Effector memory CD8-positive, alpha-beta T cell (primary cell): ENCODE results near the gene SYT12.

ENCODE experiments used
- ATAC-seq: fragments of 150-1000 bp; cut with Tn5 transposase; replicated peaks from 2 replicates; pipeline ENCODE4 v1.10.0; 2021; ENCODE audit warnings: mild to moderate bottlenecking, moderate library complexity
- DNase-seq, 3 experiments: peaks; one replicate each; pipeline ENCODE4 v3.0.0; 2021
- H3K27ac Mint-ChIP-seq, 2 donors: one replicate each; pipeline ENCODE4 v1.8.0; 2022; ENCODE audit warnings: mild to moderate bottlenecking in 2 of 2, mixed read lengths in 2 of 2, moderate library complexity in 2 of 2
- H3K27me3 Mint-ChIP-seq, 2 donors: one replicate each; pipeline ENCODE4 v1.8.0; 2022; ENCODE audit warnings: mixed read lengths in 2 of 2
- H3K36me3 Mint-ChIP-seq: one replicate; pipeline ENCODE4 v1.8.0; 2022; ENCODE audit warnings: mild to moderate bottlenecking, moderate library complexity, mixed read lengths; ENCODE audit not compliant: insufficient read depth
- H3K4me1 Mint-ChIP-seq, 2 donors: one replicate each; pipeline ENCODE4 v1.8.0; 2022; ENCODE audit warnings: low read depth in 2 of 2, mixed read lengths in 2 of 2
- H3K4me3 Mint-ChIP-seq, 2 donors: one replicate each; pipeline ENCODE4 v1.8.0; 2022; ENCODE audit warnings: mild to moderate bottlenecking in 2 of 2, mixed read lengths in 2 of 2, moderate library complexity in 2 of 2
- H3K9me3 Mint-ChIP-seq, 2 donors: one replicate each; pipeline ENCODE4 v1.8.0; 2022; ENCODE audit warnings: mixed read lengths in 2 of 2

SYT12 gene

DNA sequence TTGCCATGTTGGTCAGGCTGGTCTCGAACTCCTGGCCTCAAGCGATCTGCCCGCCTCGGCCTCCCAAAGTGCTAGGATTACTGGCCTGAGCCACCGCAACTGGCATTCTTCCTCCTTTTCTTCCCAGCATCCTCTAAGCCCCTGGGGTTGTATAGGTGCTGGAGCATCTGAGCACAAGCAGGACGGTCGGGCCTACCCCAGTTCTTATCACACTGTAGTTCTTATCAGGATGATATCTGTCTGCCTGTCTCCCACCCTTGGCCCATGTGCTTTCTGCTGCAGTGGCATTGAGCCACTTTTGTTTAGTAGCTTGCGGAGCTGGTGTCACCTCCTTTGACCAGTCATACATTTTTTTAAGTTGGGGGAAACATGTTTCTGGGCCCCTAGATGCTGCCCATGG, 35.6 kb downstream of the SYT12 start:
- Mint-ChIP-seq H3K9me3 (no peaks in the 10 kb centered on the region), H3K4me1 (peaks cover 5% of the 10 kb centered on the region in 2 donors), H3K4me3 (no peak overlapping the region), H3K27me3 (peaks cover 0 to 11% of the 10 kb centered on the region in 2 donors), H3K36me3 (peaks cover 2% of the 10 kb centered on the region), H3K27ac (peak overlapping the region in 1 of 2 donors; percentile 26)
- ATAC-seq (no peak), DNase-seq (no peak)

DNA sequence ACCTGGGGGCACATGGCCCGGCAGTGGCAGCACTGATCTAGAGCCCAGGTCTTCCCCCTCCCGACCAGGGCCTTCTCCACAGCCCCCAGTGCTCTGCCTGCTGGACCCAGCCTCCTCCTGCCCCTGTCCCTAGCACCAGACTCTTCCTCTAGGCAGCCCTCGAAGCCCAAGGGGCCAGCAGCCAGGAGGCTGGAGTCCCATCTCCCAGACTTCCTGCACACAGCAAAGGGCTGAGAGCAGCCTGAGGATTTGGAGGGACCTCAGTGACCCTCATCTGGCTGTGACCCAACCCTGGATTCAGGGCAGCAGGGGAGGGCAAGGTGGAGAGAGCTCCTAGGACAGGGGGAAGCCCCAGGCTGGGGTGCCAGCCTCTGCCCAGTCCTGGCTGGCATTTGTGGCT, 36.7 kb downstream of the SYT12 start:
- H3K9me3 Mint-ChIP-seq: no peaks in the 10 kb centered on the region
- no peak for ATAC-seq
- peaks cover 0 to 7% of the 10 kb centered on the region in 2 donors for H3K27me3 Mint-ChIP-seq

DNA sequence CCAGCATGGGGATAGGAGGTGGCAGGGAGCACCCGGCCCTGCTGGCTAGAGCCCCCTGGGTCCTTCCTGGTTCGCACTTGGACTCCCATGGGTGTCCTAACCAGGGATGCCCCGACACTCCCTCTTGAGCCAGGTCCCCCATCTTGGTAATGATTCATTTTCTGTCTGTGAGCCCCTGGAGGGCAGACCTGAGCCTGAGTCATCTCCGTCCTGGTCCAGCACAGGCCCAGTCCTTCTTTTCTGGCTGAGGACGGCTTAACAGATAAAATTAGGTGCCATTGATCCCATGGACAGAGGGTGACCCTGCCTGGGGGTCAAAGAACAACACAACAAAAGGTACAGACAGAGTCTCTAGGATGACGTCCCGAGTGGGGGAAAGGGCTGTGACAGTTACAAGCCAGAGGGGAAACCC, 37.2 kb downstream of the SYT12 start:
- H3K36me3 Mint-ChIP-seq: no peaks in the 10 kb centered on the region
- DNase-seq (no peak), ATAC-seq (no peak)
- H3K4me3 Mint-ChIP-seq: no peak overlapping the region
- H3K27me3 Mint-ChIP-seq: peaks cover 0 to 7% of the 10 kb centered on the region in 2 donors
- no peak overlapping the region for H3K27ac Mint-ChIP-seq
- H3K4me1 Mint-ChIP-seq: peaks cover 5% of the 10 kb centered on the region in 2 donors
- no peaks in the 10 kb centered on the region for H3K9me3 Mint-ChIP-seq

More for the DNA sequence above, 36.7 kb downstream of the SYT12 start:
- no peak for DNase-seq
- no peak overlapping the region for H3K27ac Mint-ChIP-seq
- H3K4me3 Mint-ChIP-seq: no peak overlapping the region
- H3K4me1 Mint-ChIP-seq: peaks cover 5% of the 10 kb centered on the region in 2 donors
- H3K36me3 Mint-ChIP-seq: no peaks in the 10 kb centered on the region

GRCh38 chr11:67062526-67063373, 39.8 kb downstream of the SYT12 start:
- Mint-ChIP-seq H3K27me3 (no peaks in the 10 kb centered on the region), H3K4me3 (no peak overlapping the region), H3K27ac (no peak overlapping the region), H3K36me3 (no peaks in the 10 kb centered on the region), H3K9me3 (no peaks in the 10 kb centered on the region), H3K4me1 (no peaks in the 10 kb centered on the region)
- DNase-seq (no peak), ATAC-seq (no peak)

DNA sequence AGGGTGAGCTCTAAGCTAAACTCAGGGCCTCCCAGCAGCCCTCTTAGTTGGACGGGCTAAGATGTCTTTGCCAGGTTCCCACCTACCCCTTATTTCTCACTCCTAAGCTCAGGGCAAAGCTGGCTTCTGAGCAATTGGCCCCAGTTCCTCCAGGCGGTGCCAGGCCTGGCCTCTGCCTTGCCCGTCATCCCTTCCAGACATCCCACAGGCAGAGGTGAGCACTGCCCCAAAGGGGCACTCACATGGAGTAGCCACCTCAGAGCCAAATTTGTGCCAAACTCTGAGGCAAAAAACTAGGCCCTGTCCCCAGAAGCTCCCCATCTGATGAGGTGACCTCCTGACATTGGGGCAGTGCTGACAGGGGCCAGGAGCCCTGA, 43.4 kb downstream of the SYT12 start:
- no peaks in the 10 kb centered on the region for H3K9me3 Mint-ChIP-seq
- H3K4me1 Mint-ChIP-seq: no peaks in the 10 kb centered on the region
- no peak for ATAC-seq
- no peaks in the 10 kb centered on the region for H3K36me3 Mint-ChIP-seq
- H3K27ac Mint-ChIP-seq: no peak overlapping the region
- no peak for DNase-seq
- H3K4me3 Mint-ChIP-seq: no peak overlapping the region
- H3K27me3 Mint-ChIP-seq: no peaks in the 10 kb centered on the region

DNA sequence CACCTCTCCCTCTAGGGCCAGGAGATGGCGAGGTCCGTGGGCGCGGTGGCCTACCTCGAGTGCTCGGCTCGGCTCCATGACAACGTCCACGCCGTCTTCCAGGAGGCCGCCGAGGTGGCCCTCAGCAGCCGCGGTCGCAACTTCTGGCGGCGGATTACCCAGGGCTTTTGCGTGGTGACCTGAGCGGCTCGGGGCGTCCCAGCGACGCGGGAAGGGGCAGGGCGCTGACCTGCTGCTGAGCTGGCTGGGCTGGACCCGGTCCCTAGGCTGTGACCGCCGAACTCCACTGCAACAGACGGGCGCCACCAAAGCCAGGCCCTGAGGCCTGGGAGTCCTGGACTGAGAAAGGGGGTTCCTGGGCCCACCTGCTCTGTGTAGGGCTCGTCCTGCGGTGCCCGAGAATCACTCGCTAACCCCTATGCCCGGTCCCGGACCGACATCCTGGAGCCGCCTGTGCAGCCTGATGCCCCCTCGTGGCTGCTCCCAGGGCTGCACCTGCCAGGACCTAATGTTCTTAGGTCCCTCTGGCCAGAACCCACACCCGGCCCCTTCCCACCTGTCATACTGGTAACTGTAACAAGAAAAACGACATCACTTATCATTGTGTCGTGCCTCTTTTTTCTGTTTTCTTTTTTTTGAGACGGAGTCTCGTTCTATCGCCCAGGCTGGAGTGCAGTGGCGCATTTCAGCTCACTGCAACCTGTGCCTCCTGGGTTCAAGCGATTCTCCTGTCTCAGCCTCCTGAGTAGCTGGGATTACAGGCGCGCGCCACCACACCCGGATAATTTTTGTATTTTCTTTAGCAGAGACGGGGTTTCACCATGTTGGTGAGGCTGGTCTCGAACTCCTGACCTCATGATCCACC, 48.7 kb downstream of the SYT12 start:
- H3K9me3 Mint-ChIP-seq: no peaks in the 10 kb centered on the region
- H3K27me3 Mint-ChIP-seq: peaks cover 0 to 10% of the 10 kb centered on the region in 2 donors
- DNase-seq (peak; percentile 64 to 71 (median 65)), ATAC-seq (peak; percentile 98)
- H3K27ac Mint-ChIP-seq: no peak overlapping the region
- H3K4me1 Mint-ChIP-seq: peaks cover 0 to 8% of the 10 kb centered on the region in 2 donors
- no peaks in the 10 kb centered on the region for H3K36me3 Mint-ChIP-seq
- H3K4me3 Mint-ChIP-seq: peak overlapping the region; percentile 54 to 70

GRCh38 chr11:67072295-67072694, 49.4 kb downstream of the SYT12 start:
- H3K9me3 Mint-ChIP-seq: no peaks in the 10 kb centered on the region

DNA sequence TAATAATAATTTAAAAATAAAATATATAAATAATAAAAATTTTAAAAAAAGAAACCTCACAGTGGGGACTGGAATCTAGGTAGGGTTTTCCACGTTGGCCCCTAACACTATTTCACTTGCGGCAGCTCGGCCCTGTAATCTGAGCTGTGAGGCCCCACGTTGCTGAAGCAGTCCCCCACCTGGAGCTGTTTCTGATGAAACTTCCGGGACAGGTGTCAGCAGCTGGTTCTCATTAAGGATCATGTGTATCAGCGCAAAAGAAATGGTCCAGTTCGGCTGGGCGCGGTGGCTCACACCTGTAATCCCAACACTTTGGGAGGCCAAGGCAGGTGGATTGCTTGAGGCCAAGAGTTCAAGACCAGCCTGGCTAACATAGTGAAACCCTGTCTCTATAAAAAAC, 51.0 kb downstream of the SYT12 start:
- DNase-seq (no peak), ATAC-seq (no peak)
- no peaks in the 10 kb centered on the region for H3K36me3 Mint-ChIP-seq
- no peaks in the 10 kb centered on the region for H3K9me3 Mint-ChIP-seq
- no peak overlapping the region for H3K27ac Mint-ChIP-seq
- no peak overlapping the region for H3K4me3 Mint-ChIP-seq
- H3K27me3 Mint-ChIP-seq: peaks cover 0 to 20% of the 10 kb centered on the region in 2 donors
- peaks cover 0 to 11% of the 10 kb centered on the region in 2 donors for H3K4me1 Mint-ChIP-seq

More at GRCh38 chr11:67072295-67072694, 49.4 kb downstream of the SYT12 start:
- no peak for DNase-seq
- Mint-ChIP-seq H3K4me3 (no peak overlapping the region), H3K4me1 (peaks cover 0 to 9% of the 10 kb centered on the region in 2 donors), H3K36me3 (no peaks in the 10 kb centered on the region), H3K27me3 (peaks cover 0 to 16% of the 10 kb centered on the region in 2 donors), H3K27ac (no peak overlapping the region)
- no peak for ATAC-seq

- no peak for DNase-seq
- Mint-ChIP-seq H3K36me3 (no peaks in the 10 kb centered on the region), H3K27ac (no peak overlapping the region), H3K27me3 (peaks cover 0 to 20% of the 10 kb centered on the region in 2 donors), H3K4me1 (peaks cover 0 to 11% of the 10 kb centered on the region in 2 donors), H3K9me3 (no peaks in the 10 kb centered on the region), H3K4me3 (no peak overlapping the region)
- no peak for ATAC-seq
Measured at GRCh38 chr11:67076202-67076601, 53.3 kb downstream of the SYT12 start.

DNA sequence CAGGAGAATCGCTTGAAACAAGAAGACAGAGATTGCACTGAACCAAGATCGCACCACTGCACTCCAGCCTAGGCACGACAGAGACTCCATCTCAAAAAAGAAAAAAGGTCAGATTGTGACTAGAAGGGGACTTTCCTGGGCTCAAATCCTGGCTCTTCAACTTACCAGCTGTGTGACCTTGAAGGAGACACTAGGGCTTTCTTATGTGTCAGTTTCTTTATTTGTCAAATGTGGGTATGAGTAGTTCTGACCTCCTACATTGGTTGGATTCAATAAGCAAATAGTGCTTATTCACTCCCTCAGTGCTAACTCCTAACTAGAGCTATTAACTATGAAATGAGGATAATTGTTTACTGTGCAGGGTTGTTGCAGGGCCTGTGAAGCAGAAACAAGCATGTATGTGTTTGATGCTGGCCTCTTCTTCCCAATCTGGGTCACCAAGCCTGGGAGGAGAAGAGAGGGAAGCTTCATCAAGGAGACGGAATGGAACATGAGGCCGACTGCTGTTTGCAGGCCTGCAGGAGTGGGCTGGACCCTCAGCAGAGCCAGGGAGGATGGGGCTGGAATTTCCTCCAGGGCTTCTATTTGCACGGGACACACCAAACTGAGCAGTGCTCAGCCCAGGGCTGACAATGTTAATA, 56.3 kb downstream of the SYT12 start:
- Mint-ChIP-seq H3K36me3 (no peaks in the 10 kb centered on the region), H3K27me3 (peaks cover 0 to 20% of the 10 kb centered on the region in 2 donors), H3K4me1 (peaks cover 5 to 11% of the 10 kb centered on the region in 2 donors), H3K9me3 (no peaks in the 10 kb centered on the region), H3K27ac (peak overlapping the region in 1 of 2 donors; percentile 29), H3K4me3 (no peak overlapping the region)
- DNase-seq: no peak
- ATAC-seq: no peak

- Mint-ChIP-seq H3K27me3 (peaks cover 0 to 5% of the 10 kb centered on the region in 2 donors), H3K27ac (no peak overlapping the region)
Measured at GRCh38 chr11:67082071-67082791, 59.3 kb downstream of the SYT12 start.

GRCh38 chr11:67083786-67084366, 60.9 kb downstream of the SYT12 start:
- no peaks in the 10 kb centered on the region for H3K27me3 Mint-ChIP-seq
- ATAC-seq (no peak), DNase-seq (no peak)
- no peak overlapping the region for H3K27ac Mint-ChIP-seq
- H3K9me3 Mint-ChIP-seq: no peaks in the 10 kb centered on the region
- no peaks in the 10 kb centered on the region for H3K36me3 Mint-ChIP-seq
- H3K4me3 Mint-ChIP-seq: no peak overlapping the region
- H3K4me1 Mint-ChIP-seq: peaks cover 4 to 5% of the 10 kb centered on the region in 2 donors

More at GRCh38 chr11:67082071-67082791, 59.3 kb downstream of the SYT12 start:
- Mint-ChIP-seq H3K4me3 (peak overlapping the region in 1 of 2 donors; percentile 17), H3K9me3 (no peaks in the 10 kb centered on the region), H3K36me3 (no peaks in the 10 kb centered on the region), H3K4me1 (peaks cover 5 to 7% of the 10 kb centered on the region in 2 donors)
- no peak for DNase-seq
- ATAC-seq: no peak
